Stimulated activated CD4-positive, alpha-beta T cell treated with anti-CD3 and anti-CD28 coated beads, Interleukin-2, amount 100 ng/mL, for 4 hours (primary cell): ENCODE results near the gene ARL5B.

Experiments used
- DNase-seq: peaks from one replicate; pipeline ENCODE4 v3.0.0-alpha.2; 2020; ENCODE audit warnings: low read depth

ARL5B gene

GRCh38 chr10:18703521-18703920 lies 44.3 kb downstream of the ARL5B start:
- no peak for DNase-seq

GRCh38 chr10:18710201-18710653 lies 51.0 kb downstream of the ARL5B start:
- DNase-seq = no peak

GRCh38 chr10:18713077-18713476 lies 53.8 kb downstream of the ARL5B start:
- DNase-seq = no peak

GRCh38 chr10:18718991-18719390 lies 59.8 kb downstream of the ARL5B start:
- DNase-seq = no peak

GRCh38 chr10:18719811-18720210 lies 60.6 kb downstream of the ARL5B start:
- DNase-seq = no peak

- DNase-seq = no peak
These were observed 61.8 kb downstream of the ARL5B start for GRCh38 chr10:18721067-18721466.

GRCh38 chr10:18723801-18724200 lies 64.6 kb downstream of the ARL5B start:
- no peak for DNase-seq
